WTC11 (cell line): Measurements from ENCODE around the gene FANCD2.

ENCODE experiments used
- AFF4 ChIP-seq: sonication (generic); formaldehyde crosslinking; IDR thresholded peaks from 2 replicates; pipeline ENCODE4 v1.8.1; 2023; ENCODE audit warnings: mild to moderate bottlenecking, missing genetic modification reagents, borderline replicate concordance
- ATF1 ChIP-seq: sonication (generic); formaldehyde crosslinking; IDR thresholded peaks from 2 replicates; pipeline ENCODE4 v1.8.1; 2023; ENCODE audit warnings: mild to moderate bottlenecking, moderate library complexity, missing genetic modification reagents
- CREB1 ChIP-seq: sonication (generic); formaldehyde crosslinking; IDR thresholded peaks from 2 replicates; pipeline ENCODE4 v1.8.0; 2023; ENCODE audit warnings: mild to moderate bottlenecking, missing genetic modification reagents
- CTCF ChIP-seq: fragments of 200-600 bp; IDR thresholded peaks from 2 replicates; pipeline ENCODE4 v1.8.0; 2022; ENCODE audit warnings: antibody characterized with exemption
- USF1 ChIP-seq: sonication (generic); formaldehyde crosslinking; IDR thresholded peaks from 2 replicates; pipeline ENCODE4 v1.8.0; 2022; ENCODE audit warnings: mild to moderate bottlenecking, missing genetic modification reagents
- USF2 ChIP-seq: sonication (generic); formaldehyde crosslinking; IDR thresholded peaks from 2 replicates; pipeline ENCODE4 v1.8.1; 2023; ENCODE audit warnings: mild to moderate bottlenecking, missing genetic modification reagents, moderate library complexity

- TF ChIP-seq CTCF (no peak), USF2 (no peak), USF1 (CRISPR knock-in tag) (no peak), ATF1 (no peak), CREB1 (CRISPR knock-in tag) (no peak), AFF4 (no peak)
Observed at GRCh38 chr3:10019326-10019725, 6.9 kb upstream of the FANCD2 start.
